MCF 10A (cell line): ENCODE data around the gene PARD6G. TPM values are rescaled to one million over a fixed set of nuclear protein-coding genes. Genes with fewer than 3 reads are reported as not detected.

Source experiments
- BruUV-seq: library from RNA; stranded (reverse); fragments of 400-500 nt; replicated peaks from 2 replicates; lab custom pipeline; 2021; lab: Mats Ljungman, UMichigan
- CTCF ChIA-PET: fragments of 300-600 bp; sonication (Branson Sonifier 250); formaldehyde crosslinking; extraction: SDS; loops from one replicate; lab custom pipeline; 2021; ENCODE audit warnings: antibody characterized with exemption, inconsistent platforms; lab: Yijun Ruan, JAX
- POLR2A ChIA-PET: fragments of 300-600, 350-650 bp; sonication (Branson Sonifier 250); formaldehyde crosslinking; extraction: SDS; loops from one replicate; lab custom pipeline; 2020; ENCODE audit warnings: antibody characterized with exemption, inconsistent platforms; lab: Yijun Ruan, JAX
- DNase-seq: peaks from one replicate; pipeline ENCODE4 v3.0.0-alpha.2; 2018; ENCODE audit not compliant: unreplicated experiment
- H3K27ac Mint-ChIP-seq: one replicate; pipeline ENCODE4 v1.8.0; 2022; ENCODE audit warnings: mild to moderate bottlenecking, low read depth, mixed read lengths; ENCODE audit not compliant: unreplicated experiment
- H3K27me3 Mint-ChIP-seq: one replicate; pipeline ENCODE4 v1.8.0; 2022; ENCODE audit warnings: mixed read lengths; ENCODE audit not compliant: insufficient read depth, unreplicated experiment
- H3K36me3 Mint-ChIP-seq: one replicate; pipeline ENCODE4 v1.8.0; 2022; ENCODE audit warnings: mild to moderate bottlenecking, moderate library complexity, mixed read lengths; ENCODE audit not compliant: insufficient read depth, unreplicated experiment
- H3K4me1 Mint-ChIP-seq: one replicate; pipeline ENCODE4 v1.8.0; 2022; ENCODE audit warnings: mixed read lengths; ENCODE audit not compliant: insufficient read depth, unreplicated experiment
- H3K4me3 Mint-ChIP-seq: one replicate; pipeline ENCODE4 v1.8.0; 2022; ENCODE audit warnings: mild to moderate bottlenecking, moderate library complexity, mixed read lengths; ENCODE audit not compliant: unreplicated experiment
- H3K9me3 Mint-ChIP-seq: one replicate; pipeline ENCODE4 v1.8.0; 2022; ENCODE audit warnings: mixed read lengths; ENCODE audit not compliant: unreplicated experiment
- CTCF ChIP-seq: fragments of 200-600 bp; IDR thresholded peaks from one replicate; pipeline ENCODE4 v1.8.0; 2022; ENCODE audit warnings: antibody characterized with exemption, mild to moderate bottlenecking; ENCODE audit not compliant: unreplicated experiment
- intact Hi-C: fragments of 100-400 bp; cut with micrococcal nuclease; formaldehyde crosslinking; loops from 2 replicates; pipeline ENCODE4 v1.14.1; 2022
- total RNA-seq: library from RNA; stranded (reverse); gene quantifications from 2 replicates; pipeline ENCODE4 v1.2.3, GENCODE V29; 2022

PARD6G gene
- total RNA-seq, 1 experiment from 2014 or later = 8.1 TPM

GRCh38 chr18:80126797-80127196 lies 120.5 kb downstream of the PARD6G start:
- CTCF ChIA-PET = interaction anchor here (0.7 kb wide), 1 partner anchor 112 kb away, joined by 3 read pairs; no protein-coding TSS in a partner anchor
- no peaks in the 10 kb centered on the region for H3K27me3 Mint-ChIP-seq
- DNase-seq = no peak
- no peak overlapping the region for H3K27ac Mint-ChIP-seq
- POLR2A ChIA-PET = interaction anchor here (0.7 to 0.9 kb wide), 2 partner anchors 19 to 28 kb away, joined by 3 read pairs; no protein-coding TSS in a partner anchor
- no peaks in the 10 kb centered on the region for H3K9me3 Mint-ChIP-seq
- no peak for TF ChIP-seq CTCF
- intact Hi-C loops = no loop called here
- BruUV-seq = no TSS peak
- H3K4me1 Mint-ChIP-seq = peaks cover 7% of the 10 kb centered on the region
- H3K36me3 Mint-ChIP-seq = peaks cover 22% of the 10 kb centered on the region
- no peak overlapping the region for H3K4me3 Mint-ChIP-seq

GRCh38 chr18:80124131-80124530 lies 123.2 kb downstream of the PARD6G start:
- ChIA-PET POLR2A (interaction anchor here (1.2 to 1.8 kb wide), 3 partner anchors 11 to 24 kb away, joined by 4 to 8 read pairs (median 5); no protein-coding TSS in a partner anchor), CTCF (no interaction called here)
- H3K27ac Mint-ChIP-seq = peak overlapping the region; percentile 13
- H3K4me3 Mint-ChIP-seq = no peak overlapping the region
- TF ChIP-seq CTCF = no peak
- no peaks in the 10 kb centered on the region for H3K27me3 Mint-ChIP-seq
- intact Hi-C loops = no loop called here
- BruUV-seq = no TSS peak
- no peak for DNase-seq
- no peaks in the 10 kb centered on the region for H3K9me3 Mint-ChIP-seq
- peaks cover 11% of the 10 kb centered on the region for H3K4me1 Mint-ChIP-seq
- H3K36me3 Mint-ChIP-seq = peaks cover 38% of the 10 kb centered on the region

GRCh38 chr18:80120932-80121331 lies 126.4 kb downstream of the PARD6G start:
- no TSS peak for BruUV-seq
- peaks cover 8% of the 10 kb centered on the region for H3K4me1 Mint-ChIP-seq
- H3K27me3 Mint-ChIP-seq = no peaks in the 10 kb centered on the region
- no peak for DNase-seq
- TF ChIP-seq CTCF = no peak
- no peaks in the 10 kb centered on the region for H3K9me3 Mint-ChIP-seq
- ChIA-PET CTCF (no interaction called here), POLR2A (interaction anchor here (0.7 kb wide), 1 partner anchor 159 kb away, joined by 3 read pairs; no protein-coding TSS in a partner anchor)
- no peak overlapping the region for H3K4me3 Mint-ChIP-seq
- H3K27ac Mint-ChIP-seq = peak overlapping the region; percentile 61
- H3K36me3 Mint-ChIP-seq = peaks cover 46% of the 10 kb centered on the region
- intact Hi-C loops = no loop called here

GRCh38 chr18:80119111-80119510 lies 128.2 kb downstream of the PARD6G start:
- ChIA-PET POLR2A (no interaction called here), CTCF (interaction anchor here (0.6 kb wide), 1 partner anchor 146 kb away, joined by 3 read pairs; no protein-coding TSS in a partner anchor)
- no peaks in the 10 kb centered on the region for H3K9me3 Mint-ChIP-seq
- intact Hi-C loops = no loop called here
- H3K4me1 Mint-ChIP-seq = peaks cover 5% of the 10 kb centered on the region
- H3K27me3 Mint-ChIP-seq = no peaks in the 10 kb centered on the region
- peaks cover 46% of the 10 kb centered on the region for H3K36me3 Mint-ChIP-seq
- BruUV-seq = no TSS peak
- no peak overlapping the region for H3K4me3 Mint-ChIP-seq
- TF ChIP-seq CTCF = no peak
- no peak overlapping the region for H3K27ac Mint-ChIP-seq
- DNase-seq = no peak
